K562 (cell line): ENCODE measurements around the gene TRNT1. TPM values are rescaled to one million over a fixed set of nuclear protein-coding genes. Genes with fewer than 3 reads are reported as not detected.

Source experiments
- CBFA2T2 ChIP-seq: fragments of 450-650 bp; conservative IDR thresholded peaks from 2 replicates; pipeline ENCODE4 v1.6.1; 2017; ENCODE audit warnings: mild to moderate bottlenecking
- E2F1 ChIP-seq: sonication (generic); formaldehyde crosslinking; IDR thresholded peaks from 2 replicates; pipeline ENCODE4 v1.8.1; 2023; ENCODE audit warnings: mild to moderate bottlenecking, missing genetic modification reagents, moderate library complexity
- GMEB1 ChIP-seq: fragments of 250-450 bp; sonication (Bioruptor Pico); IDR thresholded peaks from 2 replicates; pipeline ENCODE4 v1.4.0; 2020; ENCODE audit warnings: mild to moderate bottlenecking
- MXI1 ChIP-seq: IDR thresholded peaks from 2 replicates; pipeline ENCODE4 v1.6.1; 2011; ENCODE audit warnings: low read depth, mild to moderate bottlenecking, improper control_type of control experiment, low read length
- PHF20 ChIP-seq: fragments of 450-650 bp; IDR thresholded peaks from 2 replicates; pipeline ENCODE4 v1.6.1; 2018; ENCODE audit not compliant: partially characterized antibody
- PHF8 ChIP-seq: fragments of 200-600 bp; sonication (generic); IDR thresholded peaks from 2 replicates; pipeline ENCODE4 v1.6.1; 2012; ENCODE audit warnings: mixed run types, mild to moderate bottlenecking, inconsistent platforms, low read length, moderate library complexity, borderline replicate concordance
- SMAD1 ChIP-seq: fragments of 150-350 bp; IDR thresholded peaks from 2 replicates; pipeline ENCODE4 v1.6.1; 2014; ENCODE audit warnings: low read length, low read depth; ENCODE audit not compliant: partially characterized antibody
- SNIP1 ChIP-seq: fragments of 450-650 bp; IDR thresholded peaks from 2 replicates; pipeline ENCODE4 v1.7.1; 2017; ENCODE audit warnings: low read depth, mild to moderate bottlenecking
- SPI1 ChIP-seq: IDR thresholded peaks from 2 replicates; pipeline ENCODE4 v1.6.1; 2011; ENCODE audit warnings: low read depth, low read length, control low read depth, borderline replicate concordance
- TEAD1 ChIP-seq, 2 experiments: fragments of 450-650 bp in 1 of 2; sonication (generic) in 1 of 2; formaldehyde crosslinking; IDR thresholded peaks; 2 replicates each; pipeline versions ENCODE4 v1.4.0 to v1.8.0; 2020 to 2022; ENCODE audit warnings: mild to moderate bottlenecking in 2 of 2, missing genetic modification reagents in 1 of 2
- ZBTB11 ChIP-seq, 3 experiments: fragments of 200-800 bp in 1 of 3; fragments of 250-450 bp in 1 of 3; fragments of 450-650 bp in 1 of 3; sonication (Bioruptor Pico) in 1 of 3; sonication (Bioruptor generic) in 1 of 3; formaldehyde crosslinking in 1 of 3; IDR thresholded peaks; 2 replicates each; pipeline versions ENCODE4 v1.6.1 to v1.8.0; 2016 to 2022; ENCODE audit warnings: mild to moderate bottlenecking in 2 of 3, missing genetic modification characterization in 2 of 3, missing compliant biosample characterization in 1 of 3, moderate library complexity in 1 of 3
- ZEB2 ChIP-seq: fragments of 450-650 bp; IDR thresholded peaks from 2 replicates; pipeline ENCODE4 v1.6.1; 2016
- ZNF696 ChIP-seq: fragments of 250-450 bp; sonication (Bioruptor Pico); conservative IDR thresholded peaks from 2 replicates; pipeline ENCODE4 v1.4.0; 2020; ENCODE audit warnings: mild to moderate bottlenecking, moderate library complexity
- polyA plus RNA-seq, 8 experiments: library from polyadenylated mRNA; depleted of rRNA in 4 of 8; stranded (reverse) in 5 of 8; unstranded in 3 of 8; fragments of >200 nt; fragmentation: Nextera tagmentation in 2 of 8; fragmentation: Illumina TruSeq in 1 of 8; extraction: Ambion mirVana in 2 of 8; extraction: Trizol in 1 of 8; gene quantifications; 2 replicates each; pipeline versions ENCODE4 v1.2.1 to v1.2.3, GENCODE V29; 2011 to 2014; ENCODE audit warnings: inconsistent platforms in 1 of 8, missing spikeins in 1 of 8
- total RNA-seq, 7 experiments: library from RNA; depleted of rRNA in 6 of 7; stranded (reverse); fragments of >200 nt in 6 of 7; fragmentation: Illumina TruSeq in 2 of 7; extraction: Trizol in 2 of 7; gene quantifications; 2 replicates each; pipeline versions ENCODE4 v1.2.1 to v1.2.3, GENCODE V29; 2011 to 2021; ENCODE audit warnings: low replicate concordance in 1 of 7
- TF ChIP-seq, protein P1 (sequence below): sonication (generic); formaldehyde crosslinking; IDR thresholded peaks from 2 replicates; pipeline ENCODE4 v1.8.0; 2022; ENCODE audit warnings: missing genetic modification reagents, mild to moderate bottlenecking, borderline replicate concordance
- TF ChIP-seq, protein P2 (sequence below): fragments of 450-650 bp; conservative IDR thresholded peaks from 2 replicates; pipeline ENCODE4 v1.6.1; 2016; ENCODE audit warnings: missing genetic modification characterization, low read depth, mild to moderate bottlenecking, missing compliant biosample characterization, moderate library complexity

Gene TRNT1
- total and polyA plus RNA-seq, 9 of the 15 experiments (the other 6 are each of a cell fraction or from before 2014, with no cell fraction given) = 38.1 to 58.2 (median 47.4) TPM

DNA sequence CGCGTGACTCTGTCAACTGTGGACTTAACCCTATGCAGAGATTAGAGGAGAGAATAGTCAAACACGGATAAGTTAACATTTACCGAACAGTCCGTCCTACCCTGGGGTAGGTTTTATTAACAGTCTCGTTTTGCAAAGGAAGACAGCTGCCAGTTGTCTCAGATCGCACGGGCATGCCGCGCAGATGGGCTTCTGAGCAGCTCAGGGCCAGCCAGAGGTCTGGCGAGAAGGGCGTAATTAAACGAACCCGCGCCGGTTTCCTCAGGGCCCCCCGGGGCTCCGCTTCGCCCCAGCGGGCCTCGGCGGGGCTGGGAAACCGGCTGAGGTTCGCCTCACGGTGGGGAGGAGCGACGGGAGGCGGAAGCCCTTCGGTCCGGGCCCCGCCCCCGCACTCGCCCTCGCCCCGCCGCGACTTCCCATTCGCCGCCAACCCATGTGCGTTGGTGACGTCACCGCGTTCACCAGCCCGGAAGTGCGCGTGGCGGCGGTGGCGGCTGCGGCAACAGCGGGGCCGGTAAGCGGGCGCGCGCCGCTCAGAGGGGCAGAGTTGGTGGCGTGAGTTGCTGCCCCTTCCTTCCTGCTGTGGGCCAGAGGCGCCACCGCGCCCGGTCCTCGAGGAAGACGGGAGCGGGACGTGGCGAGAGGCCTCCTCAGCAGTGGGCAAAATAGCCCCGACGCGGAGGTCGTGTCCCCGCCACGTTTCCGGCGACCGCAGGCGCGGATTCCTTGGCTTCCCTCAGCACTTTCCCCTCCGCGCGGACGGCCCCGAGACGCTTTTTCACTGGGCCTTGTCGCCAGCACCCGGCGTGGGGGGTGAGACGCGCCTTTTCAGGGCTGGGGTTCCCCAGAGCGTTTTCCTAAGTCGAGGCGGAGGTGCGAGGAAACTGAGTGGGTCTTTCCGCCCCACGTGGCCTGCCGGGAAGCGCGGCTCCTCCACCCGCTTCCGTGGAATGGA, at the start of gene TRNT1 (continued):
- TF ChIP-seq, protein P1, sequence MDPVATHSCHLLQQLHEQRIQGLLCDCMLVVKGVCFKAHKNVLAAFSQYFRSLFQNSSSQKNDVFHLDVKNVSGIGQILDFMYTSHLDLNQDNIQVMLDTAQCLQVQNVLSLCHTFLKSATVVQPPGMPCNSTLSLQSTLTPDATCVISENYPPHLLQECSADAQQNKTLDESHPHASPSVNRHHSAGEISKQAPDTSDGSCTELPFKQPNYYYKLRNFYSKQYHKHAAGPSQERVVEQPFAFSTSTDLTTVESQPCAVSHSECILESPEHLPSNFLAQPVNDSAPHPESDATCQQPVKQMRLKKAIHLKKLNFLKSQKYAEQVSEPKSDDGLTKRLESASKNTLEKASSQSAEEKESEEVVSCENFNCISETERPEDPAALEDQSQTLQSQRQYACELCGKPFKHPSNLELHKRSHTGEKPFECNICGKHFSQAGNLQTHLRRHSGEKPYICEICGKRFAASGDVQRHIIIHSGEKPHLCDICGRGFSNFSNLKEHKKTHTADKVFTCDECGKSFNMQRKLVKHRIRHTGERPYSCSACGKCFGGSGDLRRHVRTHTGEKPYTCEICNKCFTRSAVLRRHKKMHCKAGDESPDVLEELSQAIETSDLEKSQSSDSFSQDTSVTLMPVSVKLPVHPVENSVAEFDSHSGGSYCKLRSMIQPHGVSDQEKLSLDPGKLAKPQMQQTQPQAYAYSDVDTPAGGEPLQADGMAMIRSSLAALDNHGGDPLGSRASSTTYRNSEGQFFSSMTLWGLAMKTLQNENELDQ (CRISPR knock-in tag) = peak; percentile 20; the same call in 1 of the 2 replicates
- peak; percentile 98 for TF ChIP-seq PHF8
- TF ChIP-seq PHF20 = peak; percentile 79
- no peak for TF ChIP-seq ZNF696 (CRISPR knock-in tag)
- no peak for TF ChIP-seq CBFA2T2
- peak; percentile 66 for TF ChIP-seq SMAD1
- peak; percentile 96 for TF ChIP-seq GMEB1 (CRISPR knock-in tag)
- TF ChIP-seq, protein P2, sequence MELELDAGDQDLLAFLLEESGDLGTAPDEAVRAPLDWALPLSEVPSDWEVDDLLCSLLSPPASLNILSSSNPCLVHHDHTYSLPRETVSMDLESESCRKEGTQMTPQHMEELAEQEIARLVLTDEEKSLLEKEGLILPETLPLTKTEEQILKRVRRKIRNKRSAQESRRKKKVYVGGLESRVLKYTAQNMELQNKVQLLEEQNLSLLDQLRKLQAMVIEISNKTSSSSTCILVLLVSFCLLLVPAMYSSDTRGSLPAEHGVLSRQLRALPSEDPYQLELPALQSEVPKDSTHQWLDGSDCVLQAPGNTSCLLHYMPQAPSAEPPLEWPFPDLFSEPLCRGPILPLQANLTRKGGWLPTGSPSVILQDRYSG (tag) = peak; percentile 88
- TF ChIP-seq MXI1 = peak; percentile 46; the same call in 1 of the 2 replicates
- TF ChIP-seq ZEB2 = no peak
- TF ChIP-seq SNIP1 = peak; percentile 72; the same call in 1 of the 2 replicates
- peak in 1 of 3 experiments; percentile 88; a peak in 2 of 6 replicates for TF ChIP-seq ZBTB11 (CRISPR knock-in tag; IDR thresholded peaks at IDR 0.05)
- peak; percentile 67; the same call in 1 of the 2 replicates for TF ChIP-seq SPI1
- TF ChIP-seq TEAD1 (CRISPR knock-in tag; IDR thresholded peaks at IDR 0.05) = peak; percentile 21 to 91; a peak in 1 of 4 replicates
- TF ChIP-seq E2F1 (CRISPR knock-in tag) = peak; percentile 74; the same call in 1 of the 2 replicates
